RWPE2 (cell line): ENCODE results near the gene PHACTR1.

Source experiments
- ATAC-seq: fragments of 200-7000 bp; cut with Tn5 transposase; 3 replicates; pipeline ENCODE4 v1.9.1; 2021; ENCODE audit warnings: low read depth
- DNase-seq: peaks from one replicate; pipeline ENCODE4 v3.0.0-alpha.2; 2020; ENCODE audit warnings: low spot score
- H3K27ac ChIP-seq: fragments of 450-650 bp; 2 replicates; pipeline ENCODE4 v1.5.1; 2017; ENCODE audit warnings: mild to moderate bottlenecking; ENCODE audit not compliant: poor library complexity, severe bottlenecking
- H3K27me3 ChIP-seq: fragments of 250-450 bp; sonication (Bioruptor Pico); 2 replicates; pipeline ENCODE4 v1.5.1; 2021; ENCODE audit warnings: mild to moderate bottlenecking, moderate library complexity; ENCODE audit not compliant: insufficient read depth, poor library complexity, severe bottlenecking
- H3K36me3 ChIP-seq: fragments of 250-450 bp; sonication (Bioruptor Pico); 2 replicates; pipeline ENCODE4 v1.5.1; 2020; ENCODE audit warnings: low read depth, mild to moderate bottlenecking, moderate library complexity
- H3K4me1 ChIP-seq: fragments of 250-450 bp; sonication (Bioruptor Pico); 2 replicates; pipeline ENCODE4 v1.5.1; 2021; ENCODE audit warnings: mild to moderate bottlenecking, moderate library complexity; ENCODE audit not compliant: insufficient read depth, poor library complexity, severe bottlenecking
- H3K4me3 ChIP-seq: fragments of 250-450 bp; sonication (Bioruptor Pico); 2 replicates; pipeline ENCODE4 v1.5.1; 2021; ENCODE audit warnings: mild to moderate bottlenecking, moderate library complexity; ENCODE audit not compliant: severe bottlenecking
- H3K9me3 ChIP-seq: fragments of 250-450 bp; sonication (Bioruptor Pico); 2 replicates; pipeline ENCODE4 v1.5.1; 2021; ENCODE audit warnings: mild to moderate bottlenecking, moderate library complexity; ENCODE audit not compliant: severe bottlenecking
- TF ChIP-seq, protein P1 (sequence below): fragments of 450-650 bp; IDR thresholded peaks from one replicate; pipeline ENCODE4 v1.5.1; 2017; ENCODE audit warnings: mild to moderate bottlenecking, moderate library complexity; ENCODE audit not compliant: poor library complexity, severe bottlenecking

Gene PHACTR1

DNA sequence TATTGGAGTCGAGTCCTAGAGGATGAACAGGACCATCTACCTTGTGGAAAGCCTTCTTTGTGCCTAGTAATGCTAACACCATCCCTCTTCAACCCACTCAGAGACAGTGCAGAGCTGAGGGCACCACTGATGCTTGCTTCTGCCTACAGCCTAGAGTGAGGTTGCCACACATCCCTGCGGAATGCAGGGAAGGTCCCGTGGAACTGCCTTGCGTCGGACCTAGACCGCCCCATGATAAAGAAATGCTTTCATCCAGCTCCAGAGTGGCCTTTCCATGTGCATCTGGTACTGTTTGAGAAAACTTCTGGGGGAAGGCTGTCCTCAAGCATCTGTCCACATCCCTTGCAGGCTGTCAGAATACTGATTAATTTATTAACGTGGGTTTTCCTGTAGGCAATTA lies 168.4 kb downstream of the PHACTR1 start:
- no peaks in the 10 kb centered on the region for H3K36me3 ChIP-seq
- H3K4me3 ChIP-seq = no peak overlapping the region
- TF ChIP-seq, protein P1, sequence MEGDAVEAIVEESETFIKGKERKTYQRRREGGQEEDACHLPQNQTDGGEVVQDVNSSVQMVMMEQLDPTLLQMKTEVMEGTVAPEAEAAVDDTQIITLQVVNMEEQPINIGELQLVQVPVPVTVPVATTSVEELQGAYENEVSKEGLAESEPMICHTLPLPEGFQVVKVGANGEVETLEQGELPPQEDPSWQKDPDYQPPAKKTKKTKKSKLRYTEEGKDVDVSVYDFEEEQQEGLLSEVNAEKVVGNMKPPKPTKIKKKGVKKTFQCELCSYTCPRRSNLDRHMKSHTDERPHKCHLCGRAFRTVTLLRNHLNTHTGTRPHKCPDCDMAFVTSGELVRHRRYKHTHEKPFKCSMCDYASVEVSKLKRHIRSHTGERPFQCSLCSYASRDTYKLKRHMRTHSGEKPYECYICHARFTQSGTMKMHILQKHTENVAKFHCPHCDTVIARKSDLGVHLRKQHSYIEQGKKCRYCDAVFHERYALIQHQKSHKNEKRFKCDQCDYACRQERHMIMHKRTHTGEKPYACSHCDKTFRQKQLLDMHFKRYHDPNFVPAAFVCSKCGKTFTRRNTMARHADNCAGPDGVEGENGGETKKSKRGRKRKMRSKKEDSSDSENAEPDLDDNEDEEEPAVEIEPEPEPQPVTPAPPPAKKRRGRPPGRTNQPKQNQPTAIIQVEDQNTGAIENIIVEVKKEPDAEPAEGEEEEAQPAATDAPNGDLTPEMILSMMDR = no peak
- no peak overlapping the region for H3K27ac ChIP-seq
- DNase-seq (no peak), ATAC-seq (no peak)
- H3K4me1 ChIP-seq = no peaks in the 10 kb centered on the region
- no peaks in the 10 kb centered on the region for H3K9me3 ChIP-seq
- no peaks in the 10 kb centered on the region for H3K27me3 ChIP-seq

DNA sequence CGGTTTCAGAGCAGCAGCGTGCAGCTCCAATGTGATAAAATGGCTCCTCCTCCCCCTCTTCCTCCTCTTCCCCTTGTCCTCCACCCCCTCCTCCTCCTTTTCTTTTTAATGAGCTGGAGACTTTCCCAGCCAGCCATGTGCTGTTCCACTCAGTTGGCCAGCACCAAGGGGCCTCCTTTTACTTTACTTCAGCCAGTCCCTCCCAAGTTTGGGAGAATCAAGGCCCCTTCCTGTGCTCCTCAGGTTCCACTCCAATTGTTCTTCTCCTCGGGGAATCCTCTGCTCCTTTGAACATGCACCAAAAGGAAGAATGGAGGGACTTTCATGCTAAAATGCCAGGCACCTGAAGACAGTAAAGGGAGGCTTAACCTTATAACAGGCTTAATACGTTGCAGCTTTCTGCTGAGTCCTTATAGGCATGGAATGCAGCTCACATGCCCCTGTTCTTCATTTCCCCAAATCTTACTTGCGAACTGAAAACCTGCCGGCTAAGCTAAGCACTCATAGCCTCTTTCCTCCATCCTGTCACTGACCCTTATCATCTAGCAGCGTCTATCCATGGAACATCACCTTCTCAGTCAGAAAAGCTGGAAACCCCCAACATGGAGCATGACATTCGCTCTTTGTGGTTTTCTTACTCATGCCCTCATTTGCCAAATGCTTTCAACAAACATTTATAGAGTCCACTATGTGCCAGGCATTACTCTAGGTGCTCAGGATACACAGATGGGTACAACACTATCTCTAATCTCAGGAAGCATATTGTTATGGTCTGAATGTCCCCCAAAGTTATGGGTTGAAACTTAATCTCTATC lies 170.6 kb downstream of the PHACTR1 start:
- TF ChIP-seq, protein P1 = no peak
- H3K27ac ChIP-seq = no peak overlapping the region
- H3K4me3 ChIP-seq = no peak overlapping the region
- DNase-seq = no peak
- H3K4me1 ChIP-seq = no peaks in the 10 kb centered on the region
- no peaks in the 10 kb centered on the region for H3K27me3 ChIP-seq
- no peaks in the 10 kb centered on the region for H3K9me3 ChIP-seq
- H3K36me3 ChIP-seq = no peaks in the 10 kb centered on the region
- ATAC-seq = no peak

DNA sequence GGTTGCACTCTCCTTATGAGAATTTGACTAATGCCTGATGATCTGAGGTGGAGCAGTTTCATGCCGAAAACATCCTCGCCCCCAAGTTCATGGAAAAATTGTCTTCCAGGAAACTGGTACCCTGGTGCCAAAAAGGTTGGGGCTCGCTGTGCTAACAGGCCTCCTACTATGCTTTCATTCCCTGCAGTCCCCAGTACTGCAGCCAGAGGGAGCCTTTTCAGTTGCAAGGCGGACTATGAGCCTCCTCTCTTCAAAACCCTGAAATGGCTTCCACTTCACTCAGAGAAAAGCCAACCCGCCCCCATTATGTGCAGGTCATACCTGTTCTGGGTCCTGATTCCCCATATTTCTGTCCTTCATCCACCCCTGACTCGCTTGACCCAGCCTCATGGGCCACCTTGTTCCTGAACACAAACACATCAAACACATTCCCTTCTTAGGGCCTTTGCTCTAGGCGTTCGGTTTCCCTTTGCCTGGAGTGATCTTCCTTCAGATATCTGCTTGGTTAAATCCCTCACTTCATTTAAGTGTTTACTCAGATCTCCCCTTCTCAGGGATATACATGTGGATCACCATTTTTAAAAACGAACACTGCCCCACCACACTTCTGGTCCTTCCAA lies 173.7 kb downstream of the PHACTR1 start:
- Histone ChIP-seq H3K27ac (no peak overlapping the region), H3K9me3 (no peaks in the 10 kb centered on the region), H3K4me3 (no peak overlapping the region), H3K27me3 (no peaks in the 10 kb centered on the region), H3K36me3 (no peaks in the 10 kb centered on the region), H3K4me1 (no peaks in the 10 kb centered on the region)
- DNase-seq (no peak), ATAC-seq (no peak)
- TF ChIP-seq, protein P1 = peak; percentile 29

DNA sequence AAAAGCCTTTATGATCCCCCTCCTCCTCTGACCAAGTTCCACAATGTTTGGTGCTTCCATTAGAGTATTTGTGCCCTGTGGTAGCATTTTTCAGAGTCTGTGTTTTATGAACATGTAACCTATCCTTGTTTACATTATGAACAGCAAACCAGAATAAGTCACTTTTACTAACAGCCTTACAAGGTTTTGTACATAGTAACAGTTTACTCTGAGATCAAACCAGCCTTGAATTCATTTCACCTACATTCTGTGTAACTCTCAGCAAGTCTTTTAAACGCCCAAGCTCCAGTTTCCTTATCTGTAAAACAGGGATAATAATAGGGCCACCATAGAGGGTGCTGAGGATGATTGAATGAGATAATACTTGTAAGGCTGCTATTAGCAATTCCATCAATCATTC lies 175.0 kb downstream of the PHACTR1 start:
- Histone ChIP-seq H3K4me3 (no peak overlapping the region), H3K27me3 (peaks cover 4% of the 10 kb centered on the region), H3K4me1 (no peaks in the 10 kb centered on the region), H3K27ac (no peak overlapping the region), H3K36me3 (no peaks in the 10 kb centered on the region), H3K9me3 (no peaks in the 10 kb centered on the region)
- DNase-seq = no peak
- TF ChIP-seq, protein P1 = no peak
- ATAC-seq = no peak

DNA sequence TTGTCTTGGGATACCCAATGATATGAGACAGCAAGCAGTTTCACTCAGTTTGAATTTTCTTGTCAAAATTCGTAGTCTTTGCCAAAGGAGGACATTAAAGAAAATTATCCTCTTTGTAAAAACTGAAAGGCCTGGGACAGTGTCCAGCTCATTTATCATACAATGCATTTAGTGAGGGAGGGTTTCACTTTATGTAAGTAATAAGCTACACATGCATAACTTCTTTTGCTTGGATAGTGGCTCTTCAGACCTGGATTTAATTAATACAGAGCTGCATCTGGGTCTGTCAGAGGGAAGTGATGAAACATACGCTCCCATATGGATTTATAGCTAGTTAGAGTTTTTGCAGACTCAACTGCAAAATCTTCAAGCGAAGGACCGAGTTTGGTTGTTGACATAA lies 175.6 kb downstream of the PHACTR1 start:
- no peak overlapping the region for H3K27ac ChIP-seq
- no peak overlapping the region for H3K4me3 ChIP-seq
- no peaks in the 10 kb centered on the region for H3K9me3 ChIP-seq
- peaks cover 4% of the 10 kb centered on the region for H3K27me3 ChIP-seq
- DNase-seq (no peak), ATAC-seq (no peak)
- TF ChIP-seq, protein P1 = no peak
- no peaks in the 10 kb centered on the region for H3K36me3 ChIP-seq
- no peaks in the 10 kb centered on the region for H3K4me1 ChIP-seq
